Measurements from ENCODE around the gene ADCY3.

The ADCY3 gene

DNA sequence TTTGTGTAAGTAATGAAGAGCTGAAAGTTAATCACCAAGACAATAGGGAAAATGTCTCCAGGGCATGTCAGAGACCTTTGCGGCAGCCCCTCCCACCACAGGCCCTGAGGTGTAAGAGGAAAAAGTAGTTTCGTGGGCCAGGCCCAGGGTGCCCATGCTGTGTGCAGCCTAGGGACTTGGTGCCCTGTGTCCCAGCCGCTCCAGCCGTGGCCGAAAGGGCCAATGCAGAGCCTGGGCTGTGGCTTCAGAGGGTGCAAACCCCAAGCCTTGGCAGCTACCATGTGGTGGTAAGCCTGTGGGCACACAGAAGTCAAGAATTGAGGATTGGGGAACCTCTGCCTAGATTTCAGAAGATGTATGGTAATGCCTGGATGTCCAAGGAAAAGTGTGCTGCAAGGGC is 74.3 kb downstream of the ADCY3 start:
- no peaks in the 10 kb centered on the region for H3K27me3 ChIP-seq
- DNase-seq = no peak
- no peaks in the 10 kb centered on the region; the same call in 1 of the 2 replicates for H3K36me3 ChIP-seq
- no peaks in the 10 kb centered on the region for H3K4me1 ChIP-seq
- H3K4me3 ChIP-seq (ENCODE audit: low read depth, low read length) = no peak overlapping the region
- TF ChIP-seq, protein P1, sequence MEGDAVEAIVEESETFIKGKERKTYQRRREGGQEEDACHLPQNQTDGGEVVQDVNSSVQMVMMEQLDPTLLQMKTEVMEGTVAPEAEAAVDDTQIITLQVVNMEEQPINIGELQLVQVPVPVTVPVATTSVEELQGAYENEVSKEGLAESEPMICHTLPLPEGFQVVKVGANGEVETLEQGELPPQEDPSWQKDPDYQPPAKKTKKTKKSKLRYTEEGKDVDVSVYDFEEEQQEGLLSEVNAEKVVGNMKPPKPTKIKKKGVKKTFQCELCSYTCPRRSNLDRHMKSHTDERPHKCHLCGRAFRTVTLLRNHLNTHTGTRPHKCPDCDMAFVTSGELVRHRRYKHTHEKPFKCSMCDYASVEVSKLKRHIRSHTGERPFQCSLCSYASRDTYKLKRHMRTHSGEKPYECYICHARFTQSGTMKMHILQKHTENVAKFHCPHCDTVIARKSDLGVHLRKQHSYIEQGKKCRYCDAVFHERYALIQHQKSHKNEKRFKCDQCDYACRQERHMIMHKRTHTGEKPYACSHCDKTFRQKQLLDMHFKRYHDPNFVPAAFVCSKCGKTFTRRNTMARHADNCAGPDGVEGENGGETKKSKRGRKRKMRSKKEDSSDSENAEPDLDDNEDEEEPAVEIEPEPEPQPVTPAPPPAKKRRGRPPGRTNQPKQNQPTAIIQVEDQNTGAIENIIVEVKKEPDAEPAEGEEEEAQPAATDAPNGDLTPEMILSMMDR (IDR thresholded peaks at IDR 0.05; ENCODE audit: low read depth, low read length) = no peak
- H3K9me3 ChIP-seq = no peaks in the 10 kb centered on the region

DNA sequence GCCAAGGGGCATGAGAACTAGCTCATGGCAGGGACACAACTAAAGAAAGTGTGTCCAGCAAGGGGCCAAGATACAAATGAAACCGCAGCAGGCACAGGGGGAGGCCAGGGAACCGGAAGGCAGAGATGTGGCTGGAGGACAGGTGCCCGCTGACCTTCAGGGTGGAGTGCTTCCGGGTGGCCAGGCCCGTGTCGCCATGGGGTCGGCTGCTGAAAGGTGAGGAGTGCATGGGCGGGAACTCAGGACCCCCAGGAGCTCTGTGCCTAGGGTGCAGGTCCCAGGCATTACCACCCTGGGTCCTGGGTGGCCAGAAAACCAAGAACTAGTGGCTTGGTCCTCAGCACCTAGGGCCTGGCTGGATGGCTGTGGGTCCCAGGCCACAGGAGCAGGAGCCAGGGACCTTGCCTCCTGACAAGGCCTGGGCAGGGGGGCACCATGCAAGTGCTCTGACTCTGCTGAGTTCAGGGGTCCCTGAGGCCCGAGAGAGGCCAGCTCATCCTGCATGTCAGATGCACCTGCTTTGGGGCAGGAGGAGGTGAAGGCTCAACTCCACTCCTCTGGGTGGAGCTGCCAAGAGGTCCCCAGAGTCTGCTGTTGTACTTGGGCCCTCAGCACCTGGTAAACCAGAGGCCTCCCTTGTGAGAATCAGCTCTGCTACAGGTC is 75.9 kb downstream of the ADCY3 start:
- H3K27me3 ChIP-seq = no peaks in the 10 kb centered on the region
- TF ChIP-seq, protein P1 (IDR thresholded peaks at IDR 0.05; ENCODE audit: low read depth, low read length) = no peak
- H3K9me3 ChIP-seq = no peaks in the 10 kb centered on the region
- no peak for DNase-seq
- peaks cover 8% of the 10 kb centered on the region for H3K36me3 ChIP-seq
- no peaks in the 10 kb centered on the region for H3K4me1 ChIP-seq
- no peak overlapping the region for H3K4me3 ChIP-seq (ENCODE audit: low read depth, low read length)

DNA sequence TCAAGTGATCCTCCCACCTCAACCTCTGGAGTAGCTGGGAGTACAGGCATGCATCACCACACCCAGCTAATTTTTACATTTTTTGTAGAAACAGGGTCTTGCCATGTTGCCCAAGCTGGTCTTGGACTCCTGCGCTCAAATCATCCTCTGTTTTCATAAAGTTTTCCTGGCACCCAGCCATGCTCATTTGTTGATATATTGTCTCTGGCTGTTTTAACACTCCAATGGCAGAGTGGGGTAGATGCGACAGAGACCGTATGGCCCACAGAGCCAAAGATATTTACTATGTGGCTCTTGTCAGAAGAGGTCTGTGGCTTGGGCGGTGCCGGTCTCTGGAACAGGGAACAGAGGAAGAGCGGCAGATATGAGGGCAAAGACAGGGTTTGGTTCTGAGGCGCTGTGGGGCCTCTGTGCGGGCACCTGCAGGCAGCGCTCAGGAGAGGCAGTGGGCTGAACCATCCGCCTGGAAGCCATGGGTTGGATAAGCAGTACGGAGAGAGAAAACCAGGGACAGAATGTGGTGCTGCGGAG is 76.6 kb downstream of the ADCY3 start:
- TF ChIP-seq, protein P1 (IDR thresholded peaks at IDR 0.05; ENCODE audit: low read depth, low read length) = no peak
- H3K4me3 ChIP-seq (ENCODE audit: low read depth, low read length) = no peak overlapping the region
- no peak for DNase-seq
- H3K4me1 ChIP-seq = no peaks in the 10 kb centered on the region
- H3K27me3 ChIP-seq = no peaks in the 10 kb centered on the region
- peaks cover 8% of the 10 kb centered on the region for H3K36me3 ChIP-seq
- H3K9me3 ChIP-seq = no peaks in the 10 kb centered on the region

DNA sequence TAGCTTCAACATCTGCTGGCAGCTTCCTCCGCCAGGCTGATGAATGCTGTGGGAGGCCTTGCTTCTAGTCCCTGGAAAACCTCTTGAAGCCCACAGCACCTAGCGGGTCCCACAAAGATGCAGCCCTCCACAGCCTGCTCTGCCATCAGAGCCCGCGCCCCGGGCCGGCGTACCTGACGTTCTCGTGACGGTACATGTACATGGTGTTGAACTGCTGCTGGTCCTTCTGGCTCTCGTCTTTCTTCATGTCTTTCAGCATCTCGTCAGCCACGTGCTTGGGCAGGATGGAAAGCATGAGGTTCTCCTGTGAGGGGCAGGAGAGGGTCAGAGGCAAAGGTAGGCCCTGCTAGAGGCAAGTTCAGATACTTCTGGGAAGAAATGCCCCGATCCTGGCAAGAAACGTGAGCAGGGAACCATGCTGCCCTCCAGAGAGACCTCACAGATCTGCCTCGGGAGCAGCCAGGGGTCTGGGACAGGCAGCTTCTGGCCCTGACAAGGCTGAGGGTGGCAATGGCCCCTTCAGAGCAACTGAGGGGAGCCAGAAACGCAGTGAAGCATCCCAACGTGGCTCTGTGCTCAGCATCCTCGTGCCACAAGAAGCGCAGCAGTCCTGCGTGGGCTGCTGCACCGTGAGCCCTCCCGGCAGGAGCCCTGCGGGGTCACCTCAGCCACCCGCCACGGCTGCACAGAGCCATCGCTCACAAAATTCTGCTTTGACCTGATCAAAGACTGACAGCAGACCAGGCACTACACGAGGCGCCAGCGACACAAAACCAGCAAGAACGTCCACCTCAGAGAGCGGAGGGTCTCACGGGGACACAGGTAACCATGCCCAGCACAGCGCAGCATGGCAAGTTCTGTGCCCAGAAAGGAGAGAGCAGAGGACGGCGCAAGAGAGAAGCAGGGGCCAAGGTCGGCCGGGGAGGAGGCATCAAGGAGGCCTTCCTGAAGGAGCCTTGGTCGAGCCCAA is 77.7 kb downstream of the ADCY3 start:
- TF ChIP-seq, protein P1 (IDR thresholded peaks at IDR 0.05; ENCODE audit: low read depth, low read length) = no peak
- Histone ChIP-seq H3K4me1 (no peaks in the 10 kb centered on the region), H3K36me3 (peaks cover 11% of the 10 kb centered on the region), H3K4me3 (ENCODE audit: low read depth, low read length) (no peak overlapping the region), H3K27me3 (no peaks in the 10 kb centered on the region), H3K9me3 (no peaks in the 10 kb centered on the region)
- no peak for DNase-seq

DNA sequence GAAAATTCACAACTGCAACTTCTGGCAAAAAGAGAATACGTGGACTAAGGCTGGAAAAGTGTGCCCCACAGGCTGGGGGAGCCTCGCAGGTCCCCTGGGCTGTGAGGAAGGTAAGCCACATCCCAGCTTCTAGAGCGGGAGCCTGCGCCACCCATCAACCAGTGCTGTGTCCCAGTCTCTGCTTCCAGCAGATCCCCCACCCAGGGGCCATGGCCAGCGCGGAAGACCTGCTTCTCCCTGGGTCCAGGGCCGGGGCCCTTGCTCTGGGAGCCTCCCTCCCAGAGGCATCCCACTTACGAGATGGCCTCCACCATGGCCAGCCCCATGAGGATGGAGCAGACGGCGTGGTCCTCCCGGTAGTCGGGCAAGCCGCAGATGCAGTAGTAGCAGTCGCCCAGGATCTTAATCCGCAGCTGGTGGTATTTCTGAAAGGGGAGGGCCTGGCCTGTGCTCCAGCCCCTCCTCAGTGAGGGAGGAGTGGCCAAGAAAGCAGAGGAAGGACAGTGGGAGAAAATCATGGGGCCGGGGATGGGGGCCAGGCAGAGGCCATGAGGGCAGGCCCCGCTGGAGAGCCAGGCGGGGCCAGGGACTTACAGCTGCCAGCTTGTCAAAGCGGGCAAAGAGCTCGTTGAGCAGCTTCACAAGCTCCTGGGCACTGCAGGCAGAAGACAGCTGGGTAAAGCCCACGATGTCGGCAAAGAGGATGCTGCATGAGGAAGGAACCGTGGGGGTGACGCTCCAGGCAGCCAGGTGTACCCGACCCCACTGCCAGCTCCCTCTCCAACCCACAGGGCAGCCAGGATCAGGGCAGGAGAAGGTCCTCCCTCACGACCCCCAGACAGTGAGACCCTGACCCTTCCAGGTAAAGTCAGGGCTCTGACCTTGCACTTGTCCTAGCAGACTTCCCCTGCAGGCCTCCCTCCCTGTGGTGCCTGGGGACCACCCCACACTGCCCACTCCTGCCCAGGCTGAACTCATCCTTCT is 78.8 kb downstream of the ADCY3 start:
- Histone ChIP-seq H3K9me3 (no peaks in the 10 kb centered on the region), H3K4me3 (ENCODE audit: low read depth, low read length) (no peak overlapping the region), H3K4me1 (no peaks in the 10 kb centered on the region), H3K36me3 (peaks cover 15% of the 10 kb centered on the region), H3K27me3 (no peaks in the 10 kb centered on the region)
- TF ChIP-seq, protein P1 (IDR thresholded peaks at IDR 0.05; ENCODE audit: low read depth, low read length) = no peak
- DNase-seq = no peak

Data from BE2C (cell line).